Endothelial cell (in vitro differentiated cells): ENCODE results near the gene KIAA1755. TPM values are rescaled to one million over a fixed set of nuclear protein-coding genes. Genes with fewer than 3 reads are reported as not detected.

Experiments
- DNase-seq: peaks from one replicate; pipeline ENCODE4 v3.0.0; 2021; ENCODE audit warnings: low spot score
- H3K27ac Mint-ChIP-seq: one replicate; pipeline ENCODE4 v1.8.0; 2021; ENCODE audit warnings: mixed read lengths, inconsistent platforms; ENCODE audit not compliant: unreplicated experiment
- H3K27me3 Mint-ChIP-seq: one replicate; pipeline ENCODE4 v1.8.0; 2021; ENCODE audit warnings: mild to moderate bottlenecking, moderate library complexity, mixed read lengths, inconsistent platforms; ENCODE audit not compliant: unreplicated experiment
- H3K36me3 Mint-ChIP-seq: one replicate; pipeline ENCODE4 v1.8.0; 2021; ENCODE audit warnings: mild to moderate bottlenecking, low read depth, mixed read lengths, inconsistent platforms; ENCODE audit not compliant: unreplicated experiment
- H3K4me1 Mint-ChIP-seq: one replicate; pipeline ENCODE4 v1.8.0; 2021; ENCODE audit warnings: mild to moderate bottlenecking, mixed read lengths, inconsistent platforms; ENCODE audit not compliant: unreplicated experiment
- H3K4me3 Mint-ChIP-seq: one replicate; pipeline ENCODE4 v1.8.0; 2021; ENCODE audit warnings: mild to moderate bottlenecking, mixed read lengths, inconsistent platforms; ENCODE audit not compliant: unreplicated experiment
- H3K9me3 Mint-ChIP-seq: one replicate; pipeline ENCODE4 v1.8.0; 2021; ENCODE audit warnings: mixed read lengths, inconsistent platforms; ENCODE audit not compliant: unreplicated experiment
- CTCF ChIP-seq: fragments of 200-600 bp; sonication (generic); IDR thresholded peaks from one replicate; pipeline ENCODE4 v1.5.0; 2021; ENCODE audit warnings: antibody characterized with exemption; ENCODE audit not compliant: unreplicated experiment
- total RNA-seq: library from RNA; stranded (reverse); fragmentation: NEBNext Ultra II Directional; extraction: Animal tissue kit (Norgen Biotek cat#: 25700); gene quantifications from one replicate; pipeline ENCODE4 v1.2.1, GENCODE V29; 2021; ENCODE audit not compliant: unreplicated experiment

Gene KIAA1755
- total RNA-seq, 1 donor from 2014 or later: not detected

- peak; percentile 82 for DNase-seq
Observed at GRCh38 chr20:38222231-38222922, 38.2 kb downstream of the KIAA1755 start.

GRCh38 chr20:38221119-38221589 lies 39.4 kb downstream of the KIAA1755 start:
- H3K36me3 Mint-ChIP-seq: no peaks in the 10 kb centered on the region
- peaks cover 6% of the 10 kb centered on the region for H3K27me3 Mint-ChIP-seq
- peak; percentile 82 for TF ChIP-seq CTCF
- H3K4me1 Mint-ChIP-seq: peaks cover 11% of the 10 kb centered on the region
- H3K9me3 Mint-ChIP-seq: no peaks in the 10 kb centered on the region
- no peak overlapping the region for H3K4me3 Mint-ChIP-seq
- no peak overlapping the region for H3K27ac Mint-ChIP-seq
- peak; percentile 94 for DNase-seq

More at GRCh38 chr20:38222231-38222922, 38.2 kb downstream of the KIAA1755 start:
- Mint-ChIP-seq H3K9me3 (no peaks in the 10 kb centered on the region), H3K27ac (no peak overlapping the region), H3K4me1 (peaks cover 11% of the 10 kb centered on the region), H3K36me3 (no peaks in the 10 kb centered on the region), H3K4me3 (no peak overlapping the region), H3K27me3 (peaks cover 6% of the 10 kb centered on the region)
- peak; percentile 88 for TF ChIP-seq CTCF

- Mint-ChIP-seq H3K4me3 (no peak overlapping the region), H3K4me1 (peaks cover 11% of the 10 kb centered on the region), H3K36me3 (no peaks in the 10 kb centered on the region), H3K27ac (no peak overlapping the region), H3K27me3 (peaks cover 6% of the 10 kb centered on the region), H3K9me3 (no peaks in the 10 kb centered on the region)
- TF ChIP-seq CTCF: no peak
- no peak for DNase-seq
Observed at GRCh38 chr20:38220587-38221118, 39.9 kb downstream of the KIAA1755 start.

GRCh38 chr20:38219006-38219950 lies 41.3 kb downstream of the KIAA1755 start:
- H3K27ac Mint-ChIP-seq: no peak overlapping the region
- peaks cover 7% of the 10 kb centered on the region for H3K4me1 Mint-ChIP-seq
- TF ChIP-seq CTCF: no peak
- no peak for DNase-seq
- H3K27me3 Mint-ChIP-seq: peaks cover 6% of the 10 kb centered on the region
- no peaks in the 10 kb centered on the region for H3K9me3 Mint-ChIP-seq
- no peak overlapping the region for H3K4me3 Mint-ChIP-seq
- no peaks in the 10 kb centered on the region for H3K36me3 Mint-ChIP-seq
